Activated T-helper 2 cell treated with anti-CD3 and anti-CD28 coated beads, Interferon-gamma antibody, Interleukin-2, Interleukin-4, amounts not matched to agents 10 μg/mL and 5 μg/mL and 100 μg/mL, durations not matched to agents 14 hours and 24 hours and 36 hours (primary cell): ENCODE measurements around the gene MRPS11. TPM values are rescaled to one million over a fixed set of nuclear protein-coding genes. Genes with fewer than 3 reads are reported as not detected.

Experiments
- DNase-seq: peaks from one replicate; pipeline ENCODE4 v3.0.0; 2021; ENCODE audit warnings: low spot score
- H3K27ac Mint-ChIP-seq: one replicate; pipeline ENCODE4 v1.8.0; 2021; ENCODE audit warnings: mixed read lengths
- H3K27me3 Mint-ChIP-seq: one replicate; pipeline ENCODE4 v1.8.0; 2021; ENCODE audit warnings: low read depth, mixed read lengths
- H3K36me3 Mint-ChIP-seq: one replicate; pipeline ENCODE4 v1.8.0; 2021; ENCODE audit warnings: low read depth, mixed read lengths
- H3K4me1 Mint-ChIP-seq: one replicate; pipeline ENCODE4 v1.8.0; 2021; ENCODE audit warnings: low read depth, mixed read lengths
- H3K4me3 Mint-ChIP-seq: one replicate; pipeline ENCODE4 v1.8.0; 2021; ENCODE audit warnings: low read depth, mild to moderate bottlenecking, moderate library complexity, mixed read lengths
- H3K9me3 Mint-ChIP-seq: one replicate; pipeline ENCODE4 v1.8.0; 2021; ENCODE audit warnings: mixed read lengths
- intact Hi-C: fragments of 100-400 bp; cut with micrococcal nuclease; formaldehyde crosslinking; loops from one replicate; pipeline ENCODE4 v1.15.1; 2023
- total RNA-seq: library from RNA; stranded (reverse); gene quantifications from 2 replicates; pipeline ENCODE4 v1.2.3, GENCODE V29; 2022

The MRPS11 gene
- total RNA-seq, 1 donor from 2014 or later = 71.0 TPM

GRCh38 chr15:88441076-88441730, 26.3 kb upstream of the MRPS11 start:
- Mint-ChIP-seq H3K27me3 (peaks cover 23% of the 10 kb centered on the region), H3K36me3 (no peaks in the 10 kb centered on the region), H3K4me1 (peaks cover 2% of the 10 kb centered on the region), H3K27ac (no peak overlapping the region), H3K4me3 (no peak overlapping the region), H3K9me3 (peaks cover 11% of the 10 kb centered on the region)
- intact Hi-C loops = no loop called here
- no peak for DNase-seq

- Mint-ChIP-seq H3K4me1 (peaks cover 4% of the 10 kb centered on the region), H3K27me3 (peaks cover 20% of the 10 kb centered on the region), H3K9me3 (peaks cover 11% of the 10 kb centered on the region), H3K4me3 (no peak overlapping the region), H3K36me3 (no peaks in the 10 kb centered on the region), H3K27ac (no peak overlapping the region)
- DNase-seq = no peak
- intact Hi-C loops = no loop called here
Measured at GRCh38 chr15:88447206-88447605, 20.3 kb upstream of the MRPS11 start.

GRCh38 chr15:88447741-88448140, 19.8 kb upstream of the MRPS11 start:
- H3K27ac Mint-ChIP-seq = no peak overlapping the region

GRCh38 chr15:88448991-88449461, 18.5 kb upstream of the MRPS11 start:
- intact Hi-C loops = no loop called here
- Mint-ChIP-seq H3K27ac (no peak overlapping the region), H3K36me3 (no peaks in the 10 kb centered on the region), H3K4me3 (no peak overlapping the region), H3K4me1 (peaks cover 4% of the 10 kb centered on the region), H3K9me3 (peaks cover 2% of the 10 kb centered on the region), H3K27me3 (peaks cover 8% of the 10 kb centered on the region)
- DNase-seq = no peak

More at GRCh38 chr15:88447741-88448140, 19.8 kb upstream of the MRPS11 start:
- H3K36me3 Mint-ChIP-seq = no peaks in the 10 kb centered on the region
- DNase-seq = no peak
- no peak overlapping the region for H3K4me3 Mint-ChIP-seq
- peaks cover 4% of the 10 kb centered on the region for H3K4me1 Mint-ChIP-seq
- H3K27me3 Mint-ChIP-seq = peaks cover 17% of the 10 kb centered on the region
- intact Hi-C loops = no loop called here
- peaks cover 11% of the 10 kb centered on the region for H3K9me3 Mint-ChIP-seq

- H3K27ac Mint-ChIP-seq = no peak overlapping the region
- H3K4me1 Mint-ChIP-seq = peaks cover 4% of the 10 kb centered on the region
- no peak for DNase-seq
- no peaks in the 10 kb centered on the region for H3K36me3 Mint-ChIP-seq
- no peak overlapping the region for H3K4me3 Mint-ChIP-seq
- no peaks in the 10 kb centered on the region for H3K9me3 Mint-ChIP-seq
- H3K27me3 Mint-ChIP-seq = peaks cover 4% of the 10 kb centered on the region
- intact Hi-C loops = no loop called here
Measured at GRCh38 chr15:88449581-88449980, 17.9 kb upstream of the MRPS11 start.

- Mint-ChIP-seq H3K27me3 (peaks cover 3% of the 10 kb centered on the region), H3K27ac (no peak overlapping the region), H3K36me3 (no peaks in the 10 kb centered on the region), H3K9me3 (no peaks in the 10 kb centered on the region), H3K4me3 (no peak overlapping the region), H3K4me1 (peaks cover 5% of the 10 kb centered on the region)
- DNase-seq = peak; percentile 57
- intact Hi-C loops = loop anchor here (2.0 to 5.0 kb wide), 3 partner anchors 119 to 203 kb away; no protein-coding TSS in a partner anchor
Measured at GRCh38 chr15:88450125-88450798, 17.2 kb upstream of the MRPS11 start.

- Mint-ChIP-seq H3K36me3 (no peaks in the 10 kb centered on the region), H3K9me3 (no peaks in the 10 kb centered on the region), H3K27me3 (no peaks in the 10 kb centered on the region), H3K4me1 (peaks cover 5% of the 10 kb centered on the region), H3K4me3 (no peak overlapping the region), H3K27ac (no peak overlapping the region)
- intact Hi-C loops = loop anchor here (5.0 kb wide), 2 partner anchors 181 to 206 kb away; no protein-coding TSS in a partner anchor
- no peak for DNase-seq
Measured at GRCh38 chr15:88453651-88454050, 13.9 kb upstream of the MRPS11 start.

- Mint-ChIP-seq H3K27me3 (no peaks in the 10 kb centered on the region), H3K27ac (no peak overlapping the region), H3K36me3 (peaks cover 6% of the 10 kb centered on the region), H3K4me3 (no peak overlapping the region), H3K4me1 (peaks cover 5% of the 10 kb centered on the region), H3K9me3 (no peaks in the 10 kb centered on the region)
- DNase-seq = no peak
- intact Hi-C loops = loop anchor here (5.0 kb wide), 2 partner anchors 182 to 207 kb away; no protein-coding TSS in a partner anchor
Measured at GRCh38 chr15:88454236-88454635, 13.3 kb upstream of the MRPS11 start.

- H3K27me3 Mint-ChIP-seq = no peaks in the 10 kb centered on the region
- no peaks in the 10 kb centered on the region for H3K9me3 Mint-ChIP-seq
- H3K4me3 Mint-ChIP-seq = no peak overlapping the region
- H3K27ac Mint-ChIP-seq = no peak overlapping the region
- peaks cover 15% of the 10 kb centered on the region for H3K36me3 Mint-ChIP-seq
- intact Hi-C loops = loop anchor here (5.0 kb wide), 2 partner anchors 183 to 208 kb away; no protein-coding TSS in a partner anchor
- DNase-seq = no peak
- peaks cover 2% of the 10 kb centered on the region for H3K4me1 Mint-ChIP-seq
Measured at GRCh38 chr15:88454867-88455810, 12.4 kb upstream of the MRPS11 start.

- Mint-ChIP-seq H3K4me3 (no peak overlapping the region), H3K4me1 (peaks cover 1% of the 10 kb centered on the region), H3K27ac (no peak overlapping the region), H3K9me3 (no peaks in the 10 kb centered on the region), H3K27me3 (no peaks in the 10 kb centered on the region), H3K36me3 (peaks cover 27% of the 10 kb centered on the region)
- DNase-seq = no peak
- intact Hi-C loops = no loop called here
Measured at GRCh38 chr15:88456733-88457132, 10.8 kb upstream of the MRPS11 start.

- intact Hi-C loops = no loop called here
- Mint-ChIP-seq H3K27ac (no peak overlapping the region), H3K4me3 (no peak overlapping the region), H3K4me1 (peaks cover 23% of the 10 kb centered on the region), H3K9me3 (no peaks in the 10 kb centered on the region), H3K27me3 (no peaks in the 10 kb centered on the region), H3K36me3 (peaks cover 60% of the 10 kb centered on the region)
- DNase-seq = no peak
Measured at GRCh38 chr15:88463870-88464532, 3.5 kb upstream of the MRPS11 start.

- Mint-ChIP-seq H3K9me3 (no peaks in the 10 kb centered on the region), H3K4me1 (peaks cover 23% of the 10 kb centered on the region), H3K27ac (peak overlapping the region; percentile 94), H3K27me3 (no peaks in the 10 kb centered on the region), H3K36me3 (peaks cover 43% of the 10 kb centered on the region), H3K4me3 (peak overlapping the region; percentile 96)
- intact Hi-C loops = loop anchor here (1.0 to 5.0 kb wide), 3 partner anchors 45 to 1813 kb away; no protein-coding TSS in a partner anchor
- DNase-seq = no peak
Measured at GRCh38 chr15:88465633-88466224, 1.8 kb upstream of the MRPS11 start.
